H1 (cell line): ENCODE data around the gene RINT1. TPM values are rescaled to one million over a fixed set of nuclear protein-coding genes. Genes with fewer than 3 reads are reported as not detected.

Experiments used
- CTCF ChIA-PET: fragments of 300-600 bp; sonication (Branson Sonifier 250); formaldehyde crosslinking; loops from one replicate; lab custom pipeline; 2021; ENCODE audit not compliant: partially characterized antibody; lab: Charles Lee
- POLR2A ChIA-PET: fragments of 300-600 bp; sonication (Branson Sonifier 250); formaldehyde crosslinking; loops from one replicate; lab custom pipeline; 2021; ENCODE audit warnings: inconsistent platforms; ENCODE audit not compliant: partially characterized antibody; lab: Charles Lee
- DNase-seq, 2 experiments: peaks; one replicate each; pipeline versions ENCODE4 v3.0.0 to v3.0.0-alpha.2; 2010 to 2022; ENCODE audit warnings: low spot score in 2 of 2, low read depth in 1 of 2, mixed read lengths in 1 of 2
- FAIRE-seq: peaks from 2 replicates; lab custom pipeline; 2011; peaks lifted over from hg19 to GRCh38; lab: Jason Lieb, UNC
- H2AFZ ChIP-seq: 2 replicates; pipeline ENCODE4 v1.8.1; 2012; ENCODE audit warnings: low read length, inconsistent platforms
- H2AK5ac ChIP-seq: 2 replicates; pipeline ENCODE4 v1.6.1; 2013; ENCODE audit warnings: low read depth, low read length
- H2BK120ac ChIP-seq: replicated peaks from 2 replicates; pipeline ENCODE3; 2013; ENCODE audit warnings: low read depth, low read length, inconsistent platforms
- H2BK12ac ChIP-seq: 2 replicates; pipeline ENCODE4 v1.6.1; 2013; ENCODE audit warnings: low read depth, low read length
- H2BK15ac ChIP-seq: 2 replicates; pipeline ENCODE4 v1.6.1; 2013; ENCODE audit warnings: low read length
- H2BK20ac ChIP-seq: 2 replicates; pipeline ENCODE4 v1.6.1; 2013; ENCODE audit warnings: low read length
- H2BK5ac ChIP-seq: 2 replicates; pipeline ENCODE4 v1.6.1; 2013; ENCODE audit warnings: low read depth, low read length
- H3K14ac ChIP-seq: 2 replicates; pipeline ENCODE4 v1.6.1; 2013; ENCODE audit warnings: inconsistent platforms; ENCODE audit not compliant: insufficient read length
- H3K18ac ChIP-seq: 2 replicates; pipeline ENCODE4 v1.6.1; 2013; ENCODE audit warnings: low read length; ENCODE audit errors: extremely low read depth
- H3K23ac ChIP-seq: 2 replicates; pipeline ENCODE4 v1.6.1; 2013; ENCODE audit warnings: inconsistent platforms; ENCODE audit not compliant: insufficient read length
- H3K23me2 ChIP-seq: 2 replicates; pipeline ENCODE4 v1.6.1; 2013; ENCODE audit warnings: low read depth, low read length
- H3K27ac ChIP-seq: 2 replicates; pipeline ENCODE4 v1.6.1; 2011; ENCODE audit warnings: low read depth, low read length, inconsistent platforms
- H3K27me3 ChIP-seq, 4 experiments: replicated peaks in 1 of 4; 1 replicate in 1 of 4; 2 replicates in 3 of 4; pipeline versions ENCODE4 v1.6.1 to v1.8.1; 2011 to 2013; ENCODE audit warnings: low read length in 3 of 4, mild to moderate bottlenecking in 3 of 4, inconsistent platforms in 2 of 4, mixed read lengths in 2 of 4, moderate library complexity in 1 of 4; ENCODE audit not compliant: control insufficient read depth in 3 of 4, insufficient read depth in 3 of 4; ENCODE audit errors: extremely low read depth in 1 of 4
- H3K36me3 ChIP-seq, 4 experiments: 2 replicates each; pipeline versions ENCODE4 v1.6.1 to v1.8.1; 2011 to 2013; ENCODE audit warnings: mild to moderate bottlenecking in 4 of 4, low read length in 3 of 4, moderate library complexity in 2 of 4, control low read depth in 1 of 4, inconsistent platforms in 1 of 4; ENCODE audit not compliant: insufficient read depth in 4 of 4, control insufficient read depth in 2 of 4
- H3K4ac ChIP-seq: replicated peaks from 2 replicates; pipeline ENCODE3; 2013; ENCODE audit warnings: low read length, low read depth, mixed read lengths, inconsistent platforms; ENCODE audit not compliant: insufficient read length
- H3K4me1 ChIP-seq, 4 experiments: replicated peaks in 1 of 4; 1 replicate in 1 of 4; 2 replicates in 3 of 4; pipeline versions ENCODE4 v1.6.1 to v1.8.1; 2011 to 2013; ENCODE audit warnings: low read length in 3 of 4, inconsistent platforms in 2 of 4, mixed read lengths in 1 of 4; ENCODE audit not compliant: insufficient read depth in 4 of 4, control insufficient read depth in 3 of 4
- H3K4me2 ChIP-seq, 2 experiments: 2 replicates each; pipeline versions ENCODE4 v1.6.1 to v1.8.1; 2011 to 2013; ENCODE audit warnings: low read depth in 2 of 2, low read length in 2 of 2, control low read depth in 1 of 2, inconsistent platforms in 1 of 2, mild to moderate bottlenecking in 1 of 2; ENCODE audit not compliant: insufficient read depth in 1 of 2
- H3K4me3 ChIP-seq, 4 experiments: fragments of 200-600, 300-600 bp in 1 of 4; sonication (generic), shearing (Covaris generic), sonication (Bioruptor Twin) in 1 of 4; 2 replicates each; pipeline versions ENCODE4 v1.5.1 to v1.8.1; 2011 to 2016; ENCODE audit warnings: low read length in 4 of 4, low read depth in 3 of 4, control low read depth in 2 of 4, inconsistent platforms in 2 of 4, mild to moderate bottlenecking in 2 of 4, mixed read lengths in 1 of 4, moderate library complexity in 1 of 4; ENCODE audit not compliant: insufficient read depth in 2 of 4; ENCODE audit errors: extremely low read depth in 1 of 4
- H3K56ac ChIP-seq: replicated peaks from 2 replicates; pipeline ENCODE3; 2013; ENCODE audit warnings: low read depth, mild to moderate bottlenecking, mixed read lengths, low read length, inconsistent platforms; ENCODE audit not compliant: insufficient read length
- H3K79me1 ChIP-seq: 2 replicates; pipeline ENCODE4 v1.6.1; 2013; ENCODE audit warnings: low read depth, low read length, control low read depth
- H3K79me2 ChIP-seq, 2 experiments: 2 replicates each; pipeline versions ENCODE4 v1.6.1 to v1.8.1; 2012 to 2013; ENCODE audit warnings: low read length in 2 of 2, mild to moderate bottlenecking in 2 of 2, inconsistent platforms in 1 of 2; ENCODE audit not compliant: insufficient read depth in 2 of 2, control insufficient read depth in 1 of 2
- H3K9ac ChIP-seq, 4 experiments: replicated peaks in 1 of 4; 1 replicate in 1 of 4; 2 replicates in 3 of 4; pipeline versions ENCODE4 v1.6.1 to v1.8.1; 2011 to 2013; ENCODE audit warnings: low read depth in 3 of 4, low read length in 3 of 4, control low read depth in 2 of 4, mild to moderate bottlenecking in 2 of 4, moderate library complexity in 2 of 4, inconsistent platforms in 1 of 4; ENCODE audit errors: extremely low read depth in 1 of 4
- H3K9me3 ChIP-seq, 2 experiments: 2 replicates each; pipeline versions ENCODE4 v1.6.1 to v1.8.1; 2012 to 2013; ENCODE audit warnings: mild to moderate bottlenecking in 2 of 2, moderate library complexity in 2 of 2, control low read depth in 1 of 2, inconsistent platforms in 1 of 2, low read depth in 1 of 2, low read length in 1 of 2, mixed read lengths in 1 of 2; ENCODE audit not compliant: insufficient read depth in 2 of 2
- H4K20me1 ChIP-seq, 2 experiments: replicated peaks in 1 of 2; 2 replicates each; pipeline versions ENCODE3 to v1.8.1; 2011 to 2013; ENCODE audit warnings: inconsistent platforms in 2 of 2, low read length in 2 of 2, mild to moderate bottlenecking in 1 of 2; ENCODE audit not compliant: insufficient read depth in 2 of 2, control insufficient read depth in 1 of 2
- H4K5ac ChIP-seq: 2 replicates; pipeline ENCODE4 v1.6.1; 2013; ENCODE audit warnings: low read length, low read depth, mixed read lengths, inconsistent platforms; ENCODE audit not compliant: insufficient read length
- H4K8ac ChIP-seq: 2 replicates; pipeline ENCODE4 v1.8.0; 2013; ENCODE audit warnings: mild to moderate bottlenecking, moderate library complexity, low read length, inconsistent platforms; ENCODE audit not compliant: insufficient read depth; ENCODE audit errors: extremely low read depth
- H4K91ac ChIP-seq: replicated peaks from 2 replicates; pipeline ENCODE3; 2013; ENCODE audit warnings: low read length, mixed read lengths, inconsistent platforms; ENCODE audit not compliant: insufficient read length
- BCL11A ChIP-seq, 2 experiments: IDR thresholded peaks; one replicate each; pipeline ENCODE4 v1.6.1; 2011; ENCODE audit warnings: low read depth in 2 of 2, low read length in 2 of 2, mild to moderate bottlenecking in 2 of 2
- CBX5 ChIP-seq: fragments of 300-800, 300-1000 bp; sonication (generic); IDR thresholded peaks from 2 replicates; pipeline ENCODE4 v1.7.1; 2016; ENCODE audit warnings: antibody characterized with exemption, low read length, low read depth
- CBX8 ChIP-seq: fragments of 300-800, 300-1000 bp; sonication (generic); IDR thresholded peaks from 2 replicates; pipeline ENCODE4 v1.7.1; 2016; ENCODE audit warnings: low read depth, low read length, borderline replicate concordance
- E2F6 ChIP-seq: IDR thresholded peaks from 2 replicates; pipeline ENCODE4 v1.6.1; 2012; ENCODE audit warnings: inconsistent platforms
- FOSL1 ChIP-seq: IDR thresholded peaks from 2 replicates; pipeline ENCODE4 v1.6.1; 2011; ENCODE audit warnings: mild to moderate bottlenecking, low read depth, low read length, moderate library complexity; ENCODE audit not compliant: insufficient read depth
- GTF2F1 ChIP-seq: IDR thresholded peaks from 2 replicates; pipeline ENCODE4 v1.6.1; 2012; ENCODE audit warnings: low read depth, low read length, improper control_type of control experiment, borderline replicate concordance
- PHF8 ChIP-seq: fragments of 200-600 bp; sonication (generic); conservative IDR thresholded peaks from 2 replicates; pipeline ENCODE4 v1.7.1; 2012; ENCODE audit warnings: low read depth, mild to moderate bottlenecking, inconsistent platforms, low read length, moderate library complexity
- SAP30 ChIP-seq: fragments of 300-600 bp; sonication (generic); IDR thresholded peaks from 2 replicates; pipeline ENCODE4 v1.7.1; 2012; ENCODE audit warnings: low read length, moderate library complexity, mild to moderate bottlenecking, inconsistent platforms; ENCODE audit not compliant: insufficient read depth, insufficient replicate concordance
- SIX5 ChIP-seq: IDR thresholded peaks from 2 replicates; pipeline ENCODE4 v1.6.1; 2011; ENCODE audit warnings: mild to moderate bottlenecking, low read depth, low read length
- SP1 ChIP-seq: IDR thresholded peaks from 2 replicates; pipeline ENCODE4 v1.6.1; 2011; ENCODE audit warnings: low read depth, low read length
- USF2 ChIP-seq: IDR thresholded peaks from 2 replicates; pipeline ENCODE4 v1.6.1; 2011; ENCODE audit warnings: low read length, improper control_type of control experiment
- WGBS, 2 experiments: shearing (Covaris generic) in 1 of 2; methylation state at CpG; one replicate each; pipeline versions ENCODE4 v1.1.6 to v1.1.7; 2013 to 2015; ENCODE audit warnings: low lambda C conversion rate in 2 of 2, mixed read lengths in 2 of 2, inconsistent platforms in 1 of 2, low coverage in 1 of 2, missing lambda C conversion rate in 1 of 2; ENCODE audit not compliant: insufficient replicate concordance in 2 of 2, insufficient coverage in 1 of 2, insufficient read length in 1 of 2; ENCODE audit errors: extremely low coverage in 1 of 2, missing lambda C conversion rate in 1 of 2; 5-methylcytosine and 5-hydroxymethylcytosine counted together
- polyA plus RNA-seq, 7 experiments: library from polyadenylated mRNA; depleted of rRNA in 3 of 7; stranded (reverse) in 5 of 7; unstranded in 2 of 7; fragments of >200 nt in 5 of 7; fragments of 200-250 nt in 2 of 7; gene quantifications; 1 replicate in 5 of 7; 2 replicates in 1 of 7; 4 replicates in 1 of 7; pipeline versions ENCODE4 v1.2.1 to v1.2.3, GENCODE V29; 2011 to 2013; ENCODE audit warnings: missing spikeins in 2 of 7, mixed read lengths in 2 of 7
- total RNA-seq: library from RNA; stranded (reverse); fragmentation: NEBNext Ultra II Directional; extraction: Animal tissue kit (Norgen Biotek cat#: 25700); gene quantifications from 2 replicates; pipeline ENCODE4 v1.2.1, GENCODE V29; 2021

The RINT1 gene
- total and polyA plus RNA-seq, 2 of the 8 experiments (the other 6 are each of a cell fraction or from before 2014, with no cell fraction given): 7.8 to 21.8 TPM

GRCh38 chr7:105599551-105599950, 67.5 kb downstream of the RINT1 start:
- no peaks in the 10 kb centered on the region for H3K79me2 ChIP-seq
- no peaks in the 10 kb centered on the region for H3K79me1 ChIP-seq
- POLR2A ChIA-PET: interaction anchor here (0.6 to 2.0 kb wide), 4 partner anchors 18 to 212 kb away, joined by 3 to 5 read pairs (median 4); partner anchors contain the start of gene EFCAB10
- no peak overlapping the region for H2BK120ac ChIP-seq
- no peak overlapping the region for H2AFZ ChIP-seq
- H3K56ac ChIP-seq: no peak overlapping the region
- H3K4ac ChIP-seq: no peak overlapping the region
- no peak overlapping the region for H3K4me3 ChIP-seq
- H2AK5ac ChIP-seq: no peak overlapping the region
- DNase-seq: no peak
- no peaks in the 10 kb centered on the region for H4K20me1 ChIP-seq
- H3K18ac ChIP-seq: no peak overlapping the region
- H2BK12ac ChIP-seq: no peak overlapping the region
- CTCF ChIA-PET: interaction anchor here (0.8 to 2.1 kb wide), 7 partner anchors 10 to 198 kb away, joined by 3 to 8 read pairs (median 3); partner anchors contain the start of gene RINT1
- H4K5ac ChIP-seq: no peak overlapping the region
- H3K27me3 ChIP-seq: no peaks in the 10 kb centered on the region
- no peak overlapping the region for H3K27ac ChIP-seq
- no peak overlapping the region for H2BK15ac ChIP-seq
- no peak overlapping the region for H3K4me2 ChIP-seq
- H4K91ac ChIP-seq: no peak overlapping the region
- H4K8ac ChIP-seq: no peak overlapping the region
- no peaks in the 10 kb centered on the region for H3K9me3 ChIP-seq
- H3K14ac ChIP-seq: no peak overlapping the region
- no peaks in the 10 kb centered on the region for H3K36me3 ChIP-seq
- H3K4me1 ChIP-seq: peaks cover 0 to 14% (median 4%) of the 10 kb centered on the region in 4 experiments; a peak in 4 of 7 replicates
- 87% methylated on average over 3 of the region's 3 CpGs; no CpG with 5 or more reads in 1 of the 2 experiments for WGBS, 2 experiments
- H3K23me2 ChIP-seq: no peaks in the 10 kb centered on the region
- no peak for FAIRE-seq
- H3K9ac ChIP-seq: no peak overlapping the region
- H2BK20ac ChIP-seq: peak overlapping the region; percentile 86; the same call in 1 of the 2 replicates
- no peak overlapping the region for H2BK5ac ChIP-seq
- no peak overlapping the region for H3K23ac ChIP-seq
- TF ChIP-seq BCL11A (IDR thresholded peaks at IDR 0.05; ENCODE audit: low read depth in 2 of 2, low read length in 2 of 2) (no peak), E2F6 (no peak), SP1 (no peak), SIX5 (no peak), USF2 (no peak), SAP30 (no peak), PHF8 (no peak), CBX5 (no peak), FOSL1 (no peak), GTF2F1 (no peak), CBX8 (no peak)
